GM18498 (cell line): ENCODE results near the gene ATCAY.

Experiments
- ATAC-seq: cut with Tn5 transposase; IDR thresholded peaks from one replicate; pipeline ENCODE4 v1.9.1; 2021; ENCODE audit warnings: mild to moderate bottlenecking, moderate library complexity; ENCODE audit not compliant: unreplicated experiment

Gene ATCAY

DNA sequence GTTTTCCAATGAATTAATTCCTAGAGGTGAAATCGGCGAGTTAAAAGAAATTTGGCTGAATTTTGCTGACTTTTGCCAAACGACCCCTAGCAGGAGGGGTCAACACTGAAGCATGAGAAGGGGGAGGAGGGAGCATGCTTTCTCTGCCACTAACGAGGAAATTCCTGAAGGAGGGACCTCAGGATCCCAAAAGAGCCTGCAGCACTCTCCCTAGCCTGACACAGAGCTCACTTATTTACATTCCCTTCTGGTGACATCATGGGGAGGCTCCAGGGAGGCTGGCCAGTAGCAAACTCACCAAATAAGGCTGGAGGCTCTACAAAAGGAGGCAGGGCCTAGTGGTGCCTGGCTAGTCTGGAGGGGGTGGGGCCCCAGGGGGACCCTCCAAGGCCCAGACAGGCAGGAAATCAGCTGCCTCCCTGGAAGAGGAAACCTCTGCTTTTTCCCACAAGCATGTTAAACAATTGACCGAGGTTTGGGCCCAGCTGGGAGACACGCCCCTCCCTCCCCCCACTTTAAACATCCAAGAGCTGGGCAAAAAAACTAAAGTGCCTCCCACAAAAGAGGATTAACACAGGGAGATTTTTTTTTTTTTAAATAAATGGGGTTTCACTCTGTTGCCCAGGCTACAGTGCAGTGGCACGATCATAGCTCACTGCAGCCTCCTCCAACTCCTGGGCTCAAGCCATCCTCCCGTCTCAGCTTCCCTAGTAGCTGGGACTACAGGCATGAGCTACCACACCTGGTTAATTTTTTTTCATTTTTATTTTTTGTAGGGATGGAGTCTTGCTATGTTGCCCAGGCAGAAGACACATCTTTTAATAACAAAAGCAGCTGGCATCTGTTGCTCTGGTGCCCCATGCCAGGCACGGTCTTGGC, 88.3 kb downstream of the ATCAY start:
- no peak for ATAC-seq

DNA sequence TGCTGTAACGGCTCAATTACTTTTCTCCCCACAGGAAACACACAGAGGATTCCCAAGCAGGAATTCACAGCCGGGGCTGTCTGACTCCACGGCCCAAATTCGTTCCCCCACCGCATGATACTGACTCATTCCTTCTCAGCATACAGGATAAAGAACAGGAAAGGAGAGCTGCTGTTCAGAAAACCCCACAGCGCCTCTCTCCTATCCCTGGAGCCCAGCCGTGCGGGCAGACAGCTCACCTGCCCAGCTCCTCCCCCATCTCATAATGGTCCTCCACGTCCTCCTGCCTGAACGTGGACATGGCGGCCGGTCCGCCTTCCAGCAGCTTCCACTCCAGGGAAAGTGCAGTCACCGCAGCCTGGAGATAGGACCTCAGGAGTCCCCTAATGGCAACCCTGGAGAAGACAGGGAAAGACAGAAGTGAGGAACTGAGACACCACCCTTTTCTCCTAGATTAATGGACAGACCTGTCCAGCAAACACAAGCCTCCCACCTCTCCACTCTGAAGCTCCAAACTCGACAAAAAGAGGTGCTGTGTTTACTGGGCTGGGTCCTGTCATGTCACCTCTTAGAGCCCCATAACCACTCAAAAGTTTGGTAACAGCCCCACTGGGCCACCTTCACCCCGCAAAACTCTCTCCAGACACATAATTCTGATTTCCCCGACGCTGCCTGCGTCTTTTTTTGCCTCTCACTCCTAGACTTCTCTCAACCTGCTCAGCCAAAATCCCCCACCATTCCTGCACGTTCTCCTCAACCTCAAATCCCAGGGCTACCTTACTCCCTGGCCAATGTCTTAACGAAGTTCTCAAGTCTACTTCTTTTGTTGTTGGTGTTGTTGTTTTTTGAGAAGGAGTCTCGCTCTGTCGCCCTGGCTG, 89.2 kb downstream of the ATCAY start:
- ATAC-seq, result no peak

DNA sequence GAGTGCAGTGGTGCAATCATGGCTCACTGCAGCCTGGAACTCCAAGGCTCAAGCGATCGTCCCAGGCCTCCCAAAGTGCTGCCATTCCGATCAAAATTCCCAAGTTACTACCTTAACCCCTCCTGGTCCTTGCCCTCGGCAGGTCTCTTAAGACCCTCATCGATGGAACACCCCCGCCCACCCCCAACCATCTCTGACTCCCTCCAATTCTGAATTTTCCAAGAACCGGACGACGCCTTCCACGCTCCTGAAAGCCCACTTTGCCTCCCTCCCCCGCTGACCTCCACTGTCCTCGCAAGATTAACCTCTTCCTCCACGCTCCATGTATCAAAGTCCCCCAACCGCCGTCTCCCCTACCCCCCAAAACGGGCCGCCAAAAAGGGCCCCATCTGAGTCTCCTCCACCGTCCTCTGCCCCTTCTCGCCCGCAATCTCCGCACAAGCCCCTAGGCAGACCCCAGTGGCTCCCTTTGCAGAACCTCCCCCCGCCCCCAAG, 89.9 kb downstream of the ATCAY start:
- no peak for ATAC-seq

DNA sequence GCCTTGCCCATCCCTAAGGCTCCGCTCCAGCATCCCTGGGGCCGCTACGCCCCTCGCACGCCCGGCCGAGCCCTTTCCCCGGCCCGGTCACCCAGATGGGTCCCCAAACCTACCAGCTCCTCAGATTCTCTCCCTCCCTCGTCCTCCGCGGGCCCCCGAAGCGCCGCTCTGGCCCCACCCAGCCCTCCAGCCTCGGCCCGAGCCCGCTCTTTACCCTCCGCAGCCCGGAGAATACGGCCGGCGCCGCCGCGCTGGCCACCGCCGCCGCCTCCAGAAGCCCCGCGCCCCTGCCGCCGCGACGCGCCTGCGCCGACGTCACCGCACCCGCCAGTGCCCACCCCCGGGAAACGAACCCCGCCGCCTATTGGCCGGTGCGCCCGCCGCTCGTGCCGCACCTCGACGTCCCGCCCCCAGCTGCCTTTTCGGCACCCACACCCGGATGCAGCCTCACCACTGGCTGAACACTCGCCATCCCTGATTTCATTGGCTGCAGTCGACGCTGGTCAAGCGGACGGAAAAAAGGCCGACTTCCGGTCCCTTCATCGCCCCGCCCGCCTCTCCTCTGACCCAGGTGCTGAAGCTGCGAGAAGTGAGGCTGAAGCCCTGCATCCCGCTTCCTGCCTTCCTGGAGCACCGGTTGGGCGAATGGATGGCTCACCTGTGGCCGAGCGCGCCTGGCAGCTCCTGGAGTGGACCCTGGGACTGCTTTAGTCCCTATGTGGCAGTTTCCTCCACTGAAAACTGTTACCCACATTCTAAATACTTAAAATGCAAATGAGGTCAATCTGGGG, 90.5 kb downstream of the ATCAY start, which contains the start of gene DAPK3:
TSS of gene DAPK3 (minus strand) at position 292 of the 791 bp plus-strand sequence. CDS start 1,364 bp downstream, outside the sequence.
- ATAC-seq, result peak; percentile 92

DNA sequence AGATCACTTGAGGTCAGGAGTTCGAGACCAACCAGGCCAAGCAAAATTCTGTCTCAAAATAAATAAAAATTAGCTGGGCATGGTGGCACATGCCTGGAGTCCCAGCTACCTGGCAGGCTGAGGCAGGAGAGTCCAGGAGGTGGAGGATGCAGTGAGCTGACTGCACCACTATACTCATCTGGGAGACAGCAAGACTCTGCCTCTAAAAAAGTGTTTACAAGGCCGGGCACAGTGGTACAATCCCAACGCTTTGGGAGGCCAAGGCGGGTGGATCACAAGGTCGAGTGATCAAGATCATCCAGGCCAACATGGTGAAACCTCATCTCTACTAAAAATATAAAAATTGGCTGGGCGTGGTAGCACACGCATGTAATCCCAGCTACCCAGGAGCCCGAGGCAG, 94.7 kb downstream of the ATCAY start:
- ATAC-seq, result no peak

DNA sequence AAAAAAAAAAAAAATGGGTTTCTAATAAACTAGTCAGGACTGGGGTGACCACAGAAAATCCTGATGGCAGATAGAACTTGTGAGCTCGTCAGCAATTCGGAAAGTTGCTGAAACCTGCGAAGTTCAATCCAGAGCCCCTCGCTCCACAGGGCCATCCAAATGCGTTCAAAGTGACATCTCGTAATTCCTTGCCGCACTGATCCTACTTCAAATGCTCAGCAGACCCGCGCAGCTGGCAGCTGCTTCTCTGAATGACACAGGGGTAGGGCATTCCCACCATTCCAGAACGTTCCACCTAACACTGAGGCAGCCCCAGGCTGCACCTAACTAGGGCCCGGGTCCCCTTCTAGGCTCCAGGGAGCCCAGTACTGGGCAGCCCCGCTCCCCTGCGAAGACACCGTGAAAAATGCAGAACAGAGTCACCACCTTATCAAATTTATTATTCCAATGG, 95.2 kb downstream of the ATCAY start:
- ATAC-seq, result no peak

DNA sequence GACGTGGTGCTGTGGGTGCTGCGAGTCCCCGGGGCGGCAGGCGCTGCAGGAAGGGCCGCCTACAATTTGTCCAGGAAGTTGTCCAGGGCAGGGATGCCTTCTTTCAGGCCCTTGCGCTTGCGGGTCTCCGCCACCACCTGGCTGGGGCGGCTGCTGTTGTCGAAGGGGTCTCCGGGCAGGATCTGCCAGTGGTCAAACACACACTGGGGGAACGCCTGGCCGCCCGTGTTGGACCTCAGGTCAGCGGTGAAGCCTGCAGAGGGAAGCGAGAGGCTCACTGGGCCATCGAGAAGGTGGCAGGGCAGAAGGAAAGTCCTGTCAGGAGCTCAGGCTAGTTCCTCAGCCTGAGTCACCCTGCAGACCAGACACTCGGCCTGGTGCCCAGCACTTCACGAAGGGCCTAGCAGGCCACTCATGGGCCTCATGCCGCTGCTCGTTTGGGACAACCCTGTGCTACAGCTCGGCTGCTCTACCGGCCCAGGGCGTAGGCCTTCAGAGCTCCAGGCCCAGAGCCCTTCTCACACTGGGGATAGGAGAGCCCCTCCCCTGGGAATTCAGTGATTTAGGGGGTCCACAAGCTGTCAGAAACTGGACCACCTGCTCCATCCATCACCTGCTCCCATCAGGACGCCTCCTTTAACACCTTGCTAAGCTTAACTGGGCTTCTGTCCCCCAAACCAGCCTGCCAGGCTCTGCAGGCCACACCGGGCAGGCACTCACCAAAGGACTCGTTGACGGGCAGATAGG, 96.2 kb downstream of the ATCAY start:
- ATAC-seq, result no peak
